NOMO-1 (cell line): Measurements from ENCODE around the gene PSKH1.

Source experiments
- DNase-seq, 2 experiments: peaks; one replicate each; lab custom pipeline; 2025; ENCODE audit not compliant: unreplicated experiment in 2 of 2; lab: John Stamatoyannopoulos, UW

The PSKH1 gene

DNA sequence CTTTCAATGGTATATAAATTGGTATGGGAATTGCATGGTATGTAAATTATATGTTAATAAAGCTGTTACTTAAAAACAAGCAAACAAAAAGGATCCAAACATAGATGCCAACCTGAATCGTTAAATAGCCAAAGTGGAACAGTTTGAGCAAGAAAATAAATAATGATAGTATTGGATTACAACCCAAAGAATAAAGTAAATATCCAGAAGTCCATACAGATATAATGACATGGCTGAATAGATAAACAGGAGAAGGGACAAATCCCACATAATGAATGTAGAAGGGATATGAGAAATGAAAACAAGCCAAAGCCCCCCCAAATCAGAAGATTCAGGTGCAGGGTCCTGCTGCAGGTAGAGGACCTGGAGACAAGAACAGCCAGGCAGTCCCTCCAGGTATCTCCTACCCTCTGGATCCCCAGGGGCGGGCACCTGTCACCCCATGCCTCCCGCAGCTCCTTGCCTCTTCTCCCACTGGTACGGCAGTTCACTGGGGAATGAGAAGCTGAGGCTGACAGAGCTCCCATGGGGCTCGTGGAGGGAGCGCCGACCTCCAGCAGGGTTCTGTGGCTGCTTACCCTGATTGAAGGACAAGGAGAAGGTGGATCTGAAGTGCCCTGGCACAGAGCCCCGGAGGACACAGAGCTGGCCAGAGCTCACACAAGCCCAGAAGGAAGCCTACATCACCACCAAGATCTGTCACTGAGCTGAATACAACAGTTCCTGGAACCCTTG lies 60.8 kb downstream of the PSKH1 start:
- DNase-seq = no peak

GRCh38 chr16:67954421-67955196 lies 61.6 kb downstream of the PSKH1 start:
- no peak for DNase-seq

DNA sequence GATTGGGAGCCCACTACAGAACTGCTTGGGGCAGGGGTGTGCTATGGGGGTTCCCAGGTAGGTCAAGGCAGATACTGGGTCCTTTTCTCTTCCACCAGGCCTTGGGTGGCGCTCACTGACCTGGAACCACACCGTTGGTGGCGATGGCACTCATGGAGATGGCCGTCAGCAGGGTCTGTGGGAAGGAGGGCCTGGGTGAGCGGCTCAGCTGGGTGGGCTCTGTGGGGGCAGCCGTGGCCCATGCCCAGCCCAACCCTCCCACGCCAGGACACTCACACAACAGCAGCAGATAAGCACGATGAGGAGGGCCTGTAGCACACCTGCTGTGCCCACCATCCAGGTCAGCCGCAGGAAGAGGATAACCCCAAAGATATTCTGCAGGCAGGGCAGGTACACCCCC lies 64.6 kb downstream of the PSKH1 start:
- DNase-seq = no peak

DNA sequence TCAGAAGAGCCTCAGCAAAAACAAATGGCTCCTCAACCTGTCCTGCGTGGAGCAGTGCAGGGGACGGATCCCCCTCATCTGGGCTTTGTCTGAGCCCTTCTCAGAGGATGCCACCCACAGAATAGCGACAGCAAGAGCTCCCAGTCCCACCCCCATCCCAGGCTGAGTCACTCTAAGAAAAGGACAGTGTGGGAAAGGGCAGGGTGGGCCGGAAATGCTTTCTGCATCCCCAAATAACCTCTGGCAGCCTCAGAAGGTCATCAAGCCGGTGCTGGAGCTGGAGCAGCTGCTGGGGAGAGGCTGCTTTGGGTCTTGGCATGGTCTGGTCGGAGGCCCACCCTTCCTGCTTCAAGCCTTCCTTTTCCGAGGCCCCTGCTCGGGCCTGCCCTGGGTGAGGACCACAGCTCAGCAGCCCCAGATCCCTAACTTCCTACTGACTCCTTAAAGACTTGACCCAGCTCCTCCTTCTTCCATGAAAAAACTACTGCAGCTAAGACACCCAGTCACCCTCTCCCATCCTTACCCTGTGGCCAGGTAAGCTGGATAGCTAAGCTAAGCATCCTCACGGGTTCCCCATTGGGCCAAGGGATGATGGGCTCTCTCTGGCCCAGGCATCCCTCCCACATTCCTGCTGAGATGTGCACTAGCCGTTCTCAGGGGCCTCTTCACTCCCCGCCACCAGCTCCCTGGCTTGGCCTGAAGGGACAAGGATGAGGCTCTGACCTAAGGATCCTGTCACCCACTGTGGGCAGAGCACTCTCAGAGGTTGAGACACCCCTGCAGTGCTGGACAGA lies 66.7 kb downstream of the PSKH1 start:
- no peak for DNase-seq

- no peak for DNase-seq
Measured at GRCh38 chr16:67961551-67961957, 68.5 kb downstream of the PSKH1 start.

DNA sequence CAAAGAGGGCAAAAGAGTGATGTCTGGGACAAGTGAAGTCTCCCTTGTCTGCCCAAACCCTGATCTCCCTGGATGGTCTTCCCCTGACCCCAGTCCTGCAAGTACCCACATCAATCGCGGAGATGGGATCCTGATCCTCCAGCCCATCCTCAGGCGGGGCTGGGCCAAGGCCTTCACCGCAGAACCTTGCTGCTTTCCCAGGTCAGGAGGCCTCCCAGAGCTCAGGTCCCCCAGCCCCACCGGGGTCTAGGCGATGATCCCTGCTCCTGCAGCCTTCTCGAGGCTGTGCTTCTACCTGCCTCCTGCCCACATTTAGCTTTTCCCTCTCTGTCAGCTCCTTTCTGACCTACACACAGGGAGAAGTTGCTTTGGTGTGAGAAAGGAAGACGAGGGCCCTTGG lies 69.1 kb downstream of the PSKH1 start:
- DNase-seq = no peak

- no peak for DNase-seq
Measured at GRCh38 chr16:67963292-67963661, 70.2 kb downstream of the PSKH1 start.

- DNase-seq = no peak
Measured at GRCh38 chr16:67963662-67964321, 70.7 kb downstream of the PSKH1 start.

DNA sequence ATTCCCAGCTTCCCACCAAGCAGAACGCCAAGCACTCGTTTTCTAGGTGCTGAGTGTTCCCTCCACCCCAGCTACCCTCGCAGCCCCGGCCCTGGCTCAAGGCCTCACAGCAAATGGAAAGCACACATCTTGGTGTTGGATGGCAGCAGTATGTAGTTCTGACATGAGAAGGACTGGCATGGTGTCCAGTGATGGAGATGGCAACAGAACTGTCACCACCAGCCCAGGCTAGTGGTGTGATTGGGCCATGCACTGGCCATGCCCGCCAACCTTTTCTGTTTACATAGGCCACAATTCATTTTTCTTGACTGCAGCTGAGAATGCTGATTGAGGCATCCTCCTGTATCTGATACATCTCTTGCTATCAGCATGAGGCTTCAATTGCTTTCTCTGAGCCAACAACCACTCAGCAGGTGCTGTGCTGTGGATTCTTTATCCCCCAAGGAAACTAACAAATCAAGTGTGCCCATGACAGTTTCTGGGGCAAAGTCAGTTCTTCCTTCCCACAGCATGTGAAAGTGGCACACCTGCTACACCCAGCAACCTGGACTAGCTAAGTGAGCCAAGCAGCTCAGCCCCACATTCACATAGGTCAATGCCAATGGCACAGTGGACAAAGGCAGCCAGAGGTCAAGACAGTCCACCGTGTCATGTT lies 71.5 kb downstream of the PSKH1 start:
- no peak for DNase-seq

- DNase-seq = no peak
Measured at GRCh38 chr16:67965668-67966548, 72.9 kb downstream of the PSKH1 start.

GRCh38 chr16:67966549-67967182 lies 73.6 kb downstream of the PSKH1 start:
- DNase-seq = peak in 1 of 2 experiments; percentile 19

DNA sequence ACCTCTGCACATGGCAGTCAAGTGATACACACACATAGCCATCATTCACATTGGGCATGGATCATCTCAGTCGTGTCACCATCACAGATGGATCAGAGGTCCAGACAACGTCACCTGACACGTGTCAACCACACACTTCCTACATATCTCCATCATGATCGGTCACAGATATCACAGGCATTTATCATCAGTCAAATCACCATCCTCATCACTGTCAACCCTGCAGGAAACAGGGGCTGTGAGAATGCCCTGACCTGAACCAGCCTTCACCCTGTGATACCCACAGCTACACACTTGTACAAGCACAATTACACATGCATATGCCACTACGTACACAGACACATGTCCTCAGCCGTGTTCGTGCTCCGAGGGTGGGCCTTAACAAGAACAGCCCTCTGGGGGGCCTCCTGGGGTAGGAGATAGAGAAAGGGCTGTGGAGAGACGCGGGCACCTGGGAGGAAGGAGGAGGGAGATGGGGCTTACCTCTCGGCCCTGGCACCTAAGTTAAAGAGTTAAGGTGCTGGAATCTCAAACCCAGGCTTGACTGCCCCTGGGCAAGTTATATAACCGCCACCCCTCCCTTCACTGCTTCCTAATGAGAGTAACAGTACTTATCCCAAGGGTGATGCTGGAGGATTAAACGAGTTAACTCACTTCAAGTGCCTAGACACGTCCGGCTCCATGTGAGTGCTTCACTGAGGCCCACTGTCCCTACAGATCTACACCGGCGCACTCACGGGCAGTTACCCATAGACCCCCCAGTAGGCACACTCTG lies 74.3 kb downstream of the PSKH1 start:
- no peak for DNase-seq

DNA sequence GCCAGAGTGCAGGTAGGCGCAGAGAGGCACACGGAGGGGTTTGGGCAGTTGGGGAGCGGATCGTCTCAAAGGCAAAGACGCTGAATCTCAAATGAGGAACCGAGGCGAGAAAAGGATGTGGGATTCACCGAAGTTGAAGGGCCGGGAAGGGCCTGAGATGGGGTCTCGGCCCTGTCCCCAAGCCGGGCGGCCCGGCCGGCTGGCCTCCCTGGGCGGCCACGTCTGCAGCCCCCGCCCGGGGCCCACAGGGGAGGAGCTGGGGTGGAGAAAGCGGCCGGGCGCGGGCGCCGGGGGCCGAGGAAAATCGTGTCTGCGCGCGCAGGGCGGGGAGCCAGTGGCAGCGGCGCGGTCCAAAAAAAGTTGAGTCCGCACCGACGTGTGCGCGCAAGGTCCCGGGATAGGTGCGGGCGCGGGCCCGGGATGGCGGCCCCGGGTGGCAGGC lies 74.9 kb downstream of the PSKH1 start:
- DNase-seq = peak; percentile 29 to 35

- DNase-seq = peak; percentile 75 to 80
Measured at GRCh38 chr16:67968400-67969253, 75.6 kb downstream of the PSKH1 start, which contains the start of gene SLC12A4. Gene SLC12A4 (minus strand): TSS chr16:67968637. CDS start chr16:67968553, 84 bp downstream.

DNA sequence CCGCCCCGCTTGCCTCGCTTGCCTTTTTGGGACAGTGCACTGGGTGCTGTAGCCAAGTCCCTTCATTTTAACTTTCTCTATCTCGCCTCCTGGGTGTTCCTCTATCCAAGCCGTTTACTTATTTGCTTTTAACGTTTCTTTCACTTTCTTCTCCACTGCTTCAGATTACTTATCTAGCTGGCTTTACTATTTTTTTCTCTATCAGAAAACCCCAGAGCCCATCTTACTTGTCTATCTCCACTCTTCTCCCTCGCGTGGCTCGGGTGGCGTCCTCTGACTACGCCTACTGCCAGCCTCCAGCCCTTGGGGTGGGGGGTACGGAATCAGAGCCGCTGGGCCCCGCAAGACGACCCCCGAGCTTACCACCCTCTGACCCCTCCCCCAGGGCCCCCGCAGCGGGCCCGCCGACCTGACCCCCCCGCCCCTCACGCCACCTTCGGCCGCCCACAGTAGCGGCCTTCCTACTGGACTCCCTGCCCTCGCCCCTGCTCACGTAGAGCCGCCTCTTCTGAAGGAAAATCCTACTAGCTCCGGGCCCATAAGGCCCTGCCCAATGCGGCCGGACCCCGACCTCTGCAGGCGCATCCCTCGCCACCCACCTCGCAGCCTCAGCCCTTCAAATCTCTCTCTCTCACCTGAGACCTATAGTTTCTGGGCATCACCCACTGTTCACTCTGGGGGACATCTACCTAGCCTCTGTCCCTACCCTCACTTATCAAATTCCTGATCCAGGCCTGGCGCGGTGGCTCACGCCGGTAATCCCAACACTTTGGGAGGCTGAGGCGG lies 76.4 kb downstream of the PSKH1 start:
- DNase-seq = peak in 1 of 2 experiments; percentile 17

- DNase-seq = no peak
Measured at GRCh38 chr16:67971111-67971510, 78.1 kb downstream of the PSKH1 start.
